RWPE2 (cell line): Measurements from ENCODE around the gene RTCA.

Source experiments
- ATAC-seq: fragments of 200-7000 bp; cut with Tn5 transposase; 3 replicates; pipeline ENCODE4 v1.9.1; 2021; ENCODE audit warnings: low read depth
- DNase-seq: peaks from one replicate; pipeline ENCODE4 v3.0.0-alpha.2; 2020; ENCODE audit warnings: low spot score
- H3K27ac ChIP-seq: fragments of 450-650 bp; 2 replicates; pipeline ENCODE4 v1.5.1; 2017; ENCODE audit warnings: mild to moderate bottlenecking; ENCODE audit not compliant: poor library complexity, severe bottlenecking
- H3K27me3 ChIP-seq: fragments of 250-450 bp; sonication (Bioruptor Pico); 2 replicates; pipeline ENCODE4 v1.5.1; 2021; ENCODE audit warnings: mild to moderate bottlenecking, moderate library complexity; ENCODE audit not compliant: insufficient read depth, poor library complexity, severe bottlenecking
- H3K36me3 ChIP-seq: fragments of 250-450 bp; sonication (Bioruptor Pico); 2 replicates; pipeline ENCODE4 v1.5.1; 2020; ENCODE audit warnings: low read depth, mild to moderate bottlenecking, moderate library complexity
- H3K4me1 ChIP-seq: fragments of 250-450 bp; sonication (Bioruptor Pico); 2 replicates; pipeline ENCODE4 v1.5.1; 2021; ENCODE audit warnings: mild to moderate bottlenecking, moderate library complexity; ENCODE audit not compliant: insufficient read depth, poor library complexity, severe bottlenecking
- H3K4me3 ChIP-seq: fragments of 250-450 bp; sonication (Bioruptor Pico); 2 replicates; pipeline ENCODE4 v1.5.1; 2021; ENCODE audit warnings: mild to moderate bottlenecking, moderate library complexity; ENCODE audit not compliant: severe bottlenecking
- H3K9me3 ChIP-seq: fragments of 250-450 bp; sonication (Bioruptor Pico); 2 replicates; pipeline ENCODE4 v1.5.1; 2021; ENCODE audit warnings: mild to moderate bottlenecking, moderate library complexity; ENCODE audit not compliant: severe bottlenecking
- TF ChIP-seq, protein P1 (sequence below): fragments of 450-650 bp; IDR thresholded peaks from one replicate; pipeline ENCODE4 v1.5.1; 2017; ENCODE audit warnings: mild to moderate bottlenecking, moderate library complexity; ENCODE audit not compliant: poor library complexity, severe bottlenecking

The RTCA gene

DNA sequence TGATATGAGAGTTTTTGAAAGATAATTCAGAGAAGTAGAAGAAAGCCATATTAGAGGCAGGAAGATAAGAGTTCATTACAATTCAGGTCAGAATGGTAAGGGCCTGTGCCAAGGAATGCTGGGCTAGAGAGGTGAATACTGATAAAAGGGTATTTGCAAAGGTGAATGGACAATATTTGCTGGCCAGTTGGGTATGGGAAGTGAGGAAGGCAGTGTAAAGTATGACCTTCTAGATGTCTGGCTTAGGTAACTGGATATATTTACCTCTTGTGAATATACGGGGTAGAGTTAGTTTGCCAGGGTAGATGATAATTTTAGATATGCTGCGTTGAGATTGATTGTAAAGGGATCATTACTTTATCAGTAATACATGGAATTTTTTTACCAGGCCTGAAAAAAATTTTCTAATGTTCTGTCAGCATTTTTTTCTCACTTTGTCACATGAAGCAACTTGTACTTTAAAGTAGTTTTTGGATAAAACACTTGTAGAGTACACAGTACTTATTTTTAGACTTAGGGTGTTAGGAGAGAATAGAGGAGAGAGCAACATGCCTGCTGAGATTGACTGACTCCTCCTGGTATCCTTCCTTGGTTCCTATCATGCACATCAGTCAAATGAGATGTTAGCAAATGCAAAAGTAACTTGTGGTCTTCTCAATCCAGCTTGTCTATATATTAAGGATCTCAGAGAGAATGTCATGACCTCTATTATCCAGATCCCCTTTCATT is 14.1 kb downstream of the RTCA start:
- no peak for DNase-seq
- TF ChIP-seq, protein P1, sequence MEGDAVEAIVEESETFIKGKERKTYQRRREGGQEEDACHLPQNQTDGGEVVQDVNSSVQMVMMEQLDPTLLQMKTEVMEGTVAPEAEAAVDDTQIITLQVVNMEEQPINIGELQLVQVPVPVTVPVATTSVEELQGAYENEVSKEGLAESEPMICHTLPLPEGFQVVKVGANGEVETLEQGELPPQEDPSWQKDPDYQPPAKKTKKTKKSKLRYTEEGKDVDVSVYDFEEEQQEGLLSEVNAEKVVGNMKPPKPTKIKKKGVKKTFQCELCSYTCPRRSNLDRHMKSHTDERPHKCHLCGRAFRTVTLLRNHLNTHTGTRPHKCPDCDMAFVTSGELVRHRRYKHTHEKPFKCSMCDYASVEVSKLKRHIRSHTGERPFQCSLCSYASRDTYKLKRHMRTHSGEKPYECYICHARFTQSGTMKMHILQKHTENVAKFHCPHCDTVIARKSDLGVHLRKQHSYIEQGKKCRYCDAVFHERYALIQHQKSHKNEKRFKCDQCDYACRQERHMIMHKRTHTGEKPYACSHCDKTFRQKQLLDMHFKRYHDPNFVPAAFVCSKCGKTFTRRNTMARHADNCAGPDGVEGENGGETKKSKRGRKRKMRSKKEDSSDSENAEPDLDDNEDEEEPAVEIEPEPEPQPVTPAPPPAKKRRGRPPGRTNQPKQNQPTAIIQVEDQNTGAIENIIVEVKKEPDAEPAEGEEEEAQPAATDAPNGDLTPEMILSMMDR = no peak
- H3K4me1 ChIP-seq = no peaks in the 10 kb centered on the region
- H3K4me3 ChIP-seq = no peak overlapping the region
- no peak overlapping the region for H3K27ac ChIP-seq
- no peaks in the 10 kb centered on the region for H3K9me3 ChIP-seq
- peaks cover 90% of the 10 kb centered on the region for H3K36me3 ChIP-seq
- H3K27me3 ChIP-seq = no peaks in the 10 kb centered on the region
- ATAC-seq = no peak

DNA sequence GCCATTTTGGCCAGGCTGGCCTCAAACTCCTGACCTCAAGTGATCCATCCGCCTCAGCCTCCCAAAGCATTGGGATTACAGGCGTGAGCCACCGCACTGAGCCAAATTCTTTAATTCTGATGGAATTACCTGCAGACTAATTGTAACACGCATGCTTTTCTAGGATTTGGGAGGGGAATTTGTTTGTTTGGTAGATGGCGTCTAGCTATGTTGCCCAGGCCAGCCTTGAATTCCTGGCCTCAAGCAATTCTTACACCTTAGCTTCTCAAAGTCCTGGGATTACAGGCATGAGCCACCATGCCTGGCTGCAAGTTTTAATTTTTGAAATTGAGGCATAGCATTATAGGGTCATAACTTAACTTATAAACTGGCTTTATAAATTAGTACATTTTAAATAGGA is 18.6 kb downstream of the RTCA start:
- H3K36me3 ChIP-seq = peaks cover 82% of the 10 kb centered on the region
- no peak overlapping the region for H3K27ac ChIP-seq
- TF ChIP-seq, protein P1 = no peak
- no peaks in the 10 kb centered on the region for H3K27me3 ChIP-seq
- no peaks in the 10 kb centered on the region for H3K9me3 ChIP-seq
- ATAC-seq (no peak), DNase-seq (no peak)
- no peaks in the 10 kb centered on the region for H3K4me1 ChIP-seq
- no peak overlapping the region for H3K4me3 ChIP-seq

DNA sequence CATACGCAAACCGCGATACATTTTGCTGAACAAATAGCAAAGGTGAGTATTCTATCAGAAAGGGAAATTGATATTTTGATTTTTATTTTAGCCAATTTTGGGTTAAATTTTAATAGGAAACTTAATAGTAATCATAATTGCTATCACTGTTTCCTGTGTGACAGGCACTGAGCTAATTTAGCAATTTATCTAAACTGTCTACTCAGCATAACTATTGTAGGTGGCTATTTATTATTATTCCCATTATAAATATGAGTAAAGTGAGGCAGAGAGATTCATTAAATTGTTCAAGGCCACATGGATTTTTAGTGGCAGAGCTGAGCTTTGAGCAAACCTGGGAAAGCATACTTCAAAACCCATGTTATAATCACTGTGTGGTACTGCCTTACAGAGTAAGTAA is 21.1 kb downstream of the RTCA start:
- TF ChIP-seq, protein P1 = no peak

DNA sequence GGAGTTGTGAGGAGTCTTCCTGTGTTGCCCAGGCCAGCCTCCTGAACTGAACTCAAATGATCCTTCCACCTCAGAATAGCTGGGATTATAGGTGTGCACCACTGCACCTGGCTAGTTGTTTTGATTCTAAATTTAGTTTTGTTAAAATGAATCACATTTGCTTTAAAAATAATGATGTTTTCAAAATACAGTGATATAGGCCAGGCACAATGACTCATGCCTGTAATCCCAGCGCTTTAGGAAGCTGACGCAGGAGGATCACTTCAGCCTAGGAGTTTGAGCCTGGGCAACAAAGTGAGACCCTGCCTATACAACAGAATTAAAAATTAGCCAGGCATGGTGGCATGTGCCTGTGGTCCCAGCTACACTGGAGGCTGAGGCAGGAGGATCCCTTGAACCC is 24.3 kb downstream of the RTCA start:
- H3K4me1 ChIP-seq = no peaks in the 10 kb centered on the region
- TF ChIP-seq, protein P1 = no peak
- H3K27ac ChIP-seq = no peak overlapping the region
- no peak for DNase-seq
- no peak for ATAC-seq
- no peak overlapping the region for H3K4me3 ChIP-seq
- peaks cover 74% of the 10 kb centered on the region for H3K36me3 ChIP-seq
- no peaks in the 10 kb centered on the region for H3K27me3 ChIP-seq
- H3K9me3 ChIP-seq = no peaks in the 10 kb centered on the region

More for the DNA sequence above, 21.1 kb downstream of the RTCA start:
- no peaks in the 10 kb centered on the region for H3K9me3 ChIP-seq
- no peak for ATAC-seq
- H3K27ac ChIP-seq = no peak overlapping the region
- H3K4me1 ChIP-seq = no peaks in the 10 kb centered on the region
- no peak for DNase-seq
- H3K27me3 ChIP-seq = no peaks in the 10 kb centered on the region
- peaks cover 84% of the 10 kb centered on the region for H3K36me3 ChIP-seq
- H3K4me3 ChIP-seq = no peak overlapping the region

DNA sequence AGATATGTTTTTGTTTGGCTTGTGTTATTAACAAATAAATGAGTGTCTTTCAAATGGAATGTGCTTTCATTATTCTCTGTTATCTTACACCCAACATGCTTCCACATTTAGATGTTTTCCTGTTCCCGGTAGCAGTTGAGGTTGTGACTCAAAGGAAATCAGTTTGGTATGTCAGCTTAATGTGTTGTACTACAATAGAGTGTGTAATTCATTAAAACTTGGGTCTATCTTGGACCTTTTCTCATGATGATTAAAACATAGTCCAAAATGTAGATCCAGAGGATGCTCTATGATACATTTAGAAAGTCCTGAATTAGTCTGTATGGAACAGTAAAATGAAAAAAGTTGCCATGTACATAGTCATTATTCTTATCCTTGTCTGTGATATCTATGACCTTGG is 26.7 kb downstream of the RTCA start:
- Histone ChIP-seq H3K27ac (no peak overlapping the region), H3K4me3 (no peak overlapping the region), H3K27me3 (no peaks in the 10 kb centered on the region), H3K9me3 (no peaks in the 10 kb centered on the region), H3K4me1 (no peaks in the 10 kb centered on the region), H3K36me3 (peaks cover 51% of the 10 kb centered on the region)
- TF ChIP-seq, protein P1 = no peak
- ATAC-seq = no peak
- no peak for DNase-seq
